ENCODE measurements around the gene WWP2.
"Not testable (repeated sequence)": the region's sequence is repeated elsewhere in the genome, so short reads cannot be mapped to it uniquely, and the experiment has no call there.

WWP2 gene

GRCh38 chr16:69745959-69746358, 16.2 kb upstream of the WWP2 start:
- no peak for DNase-seq (ENCODE audit: low read depth)

GRCh38 chr16:69747115-69747514, 15.0 kb upstream of the WWP2 start:
- no peak for DNase-seq (ENCODE audit: low read depth)

GRCh38 chr16:69748694-69749345, 13.3 kb upstream of the WWP2 start:
- DNase-seq (ENCODE audit: low read depth), result no peak

GRCh38 chr16:69754143-69754468, 8.0 kb upstream of the WWP2 start:
- no peak for DNase-seq (ENCODE audit: low read depth)

GRCh38 chr16:69754469-69755310, 7.4 kb upstream of the WWP2 start, which contains the start of gene NOB1:
Gene NOB1 (minus strand): TSS chr16:69754926. CDS start chr16:69754910, 16 bp downstream.
- DNase-seq (ENCODE audit: low read depth), result peak; percentile 96

- DNase-seq (ENCODE audit: low read depth), result no peak
Measured at GRCh38 chr16:69756705-69757104, 5.4 kb upstream of the WWP2 start.

GRCh38 chr16:69757375-69757774, 4.8 kb upstream of the WWP2 start:
- not testable (repeated sequence) for DNase-seq (ENCODE audit: low read depth)

GRCh38 chr16:69762814-69763598, 874 bp downstream of the WWP2 start:
- peak; percentile 45 for DNase-seq (ENCODE audit: low read depth)

- DNase-seq (ENCODE audit: low read depth), result no peak
Measured at GRCh38 chr16:69763599-69763942, 1.4 kb downstream of the WWP2 start.

GRCh38 chr16:69767459-69768229, 5.5 kb downstream of the WWP2 start:
- no peak for DNase-seq (ENCODE audit: low read depth)

GRCh38 chr16:69768666-69769065, 6.5 kb downstream of the WWP2 start:
- no peak for DNase-seq (ENCODE audit: low read depth)

GRCh38 chr16:69769404-69769803, 7.3 kb downstream of the WWP2 start:
- DNase-seq (ENCODE audit: low read depth), result no peak

- no peak for DNase-seq (ENCODE audit: low read depth)
Measured at GRCh38 chr16:69771651-69771967, 9.5 kb downstream of the WWP2 start.

GRCh38 chr16:69773260-69773947, 11.3 kb downstream of the WWP2 start:
- no peak for DNase-seq (ENCODE audit: low read depth)

GRCh38 chr16:69775563-69775962, 13.4 kb downstream of the WWP2 start:
- no peak for DNase-seq (ENCODE audit: low read depth)

- no peak for DNase-seq (ENCODE audit: low read depth)
Measured at GRCh38 chr16:69779724-69780123, 17.6 kb downstream of the WWP2 start.

- DNase-seq (ENCODE audit: low read depth), result no peak
Measured at GRCh38 chr16:69781118-69781517, 19.0 kb downstream of the WWP2 start.

- DNase-seq (ENCODE audit: low read depth), result no peak
Measured at GRCh38 chr16:69784586-69784985, 22.5 kb downstream of the WWP2 start.

GRCh38 chr16:69787883-69788282, 25.8 kb downstream of the WWP2 start:
- no peak for DNase-seq (ENCODE audit: low read depth)

GRCh38 chr16:69791391-69791847, 29.3 kb downstream of the WWP2 start:
- not testable (repeated sequence) for DNase-seq (ENCODE audit: low read depth)

- DNase-seq (ENCODE audit: low read depth), result no peak
Measured at GRCh38 chr16:69793526-69793925, 31.4 kb downstream of the WWP2 start.

GRCh38 chr16:69794486-69794885, 32.4 kb downstream of the WWP2 start:
- no peak for DNase-seq (ENCODE audit: low read depth)

Measured in ELR (cell line).